Panc1 (cell line): Measurements from ENCODE around the gene UBASH3B.

Experiments used
- CTCF ChIP-seq: fragments of 450-650 bp; IDR thresholded peaks from 2 replicates; pipeline ENCODE4 v1.5.1; 2017; ENCODE audit warnings: mild to moderate bottlenecking
- SIN3A ChIP-seq: IDR thresholded peaks from 2 replicates; pipeline ENCODE4 v1.6.1; 2012; ENCODE audit warnings: low read depth, mild to moderate bottlenecking, low read length, moderate library complexity, borderline replicate concordance; ENCODE audit not compliant: insufficient read depth

- TF ChIP-seq CTCF, result no peak
- TF ChIP-seq SIN3A, result no peak
Measured at GRCh38 chr11:122799406-122800105, 144.0 kb downstream of the UBASH3B start.
